SK-N-SH treated with all-trans-retinoic acid at 6 μM for 48 hours (cell line): Measurements from ENCODE around the gene COQ6.

Source experiments
- PATZ1 ChIP-seq: fragments of 250-450 bp; sonication (Bioruptor Pico); IDR thresholded peaks from 2 replicates; pipeline ENCODE4 v1.8.0; 2020; ENCODE audit warnings: mild to moderate bottlenecking, moderate library complexity, borderline replicate concordance
- RARB ChIP-seq: fragments of 250-450 bp; sonication (Bioruptor Pico); IDR thresholded peaks from 2 replicates; pipeline ENCODE4 v1.8.0; 2021; ENCODE audit warnings: mild to moderate bottlenecking, moderate library complexity
- ZFP3 ChIP-seq: fragments of 250-450 bp; sonication (Bioruptor Pico); IDR thresholded peaks from 2 replicates; pipeline ENCODE4 v1.5.0; 2020; ENCODE audit warnings: mild to moderate bottlenecking, moderate library complexity
- ZFP30 ChIP-seq: fragments of 450-650 bp; formaldehyde crosslinking; IDR thresholded peaks from 2 replicates; pipeline ENCODE4 v1.5.0; 2022; ENCODE audit warnings: mild to moderate bottlenecking, moderate library complexity
- TF ChIP-seq, protein P1 (sequence below): fragments of 250-450 bp; sonication (Bioruptor Pico); IDR thresholded peaks from 2 replicates; pipeline ENCODE4 v1.5.1; 2021; ENCODE audit warnings: mild to moderate bottlenecking, moderate library complexity

GRCh38 chr14:73991092-73991491, 41.0 kb downstream of the COQ6 start:
- TF ChIP-seq ZFP30 (CRISPR knock-in tag) = no peak
- no peak for TF ChIP-seq ZFP3
- no peak for TF ChIP-seq PATZ1
- no peak for TF ChIP-seq RARB (CRISPR knock-in tag)
- TF ChIP-seq, protein P1, sequence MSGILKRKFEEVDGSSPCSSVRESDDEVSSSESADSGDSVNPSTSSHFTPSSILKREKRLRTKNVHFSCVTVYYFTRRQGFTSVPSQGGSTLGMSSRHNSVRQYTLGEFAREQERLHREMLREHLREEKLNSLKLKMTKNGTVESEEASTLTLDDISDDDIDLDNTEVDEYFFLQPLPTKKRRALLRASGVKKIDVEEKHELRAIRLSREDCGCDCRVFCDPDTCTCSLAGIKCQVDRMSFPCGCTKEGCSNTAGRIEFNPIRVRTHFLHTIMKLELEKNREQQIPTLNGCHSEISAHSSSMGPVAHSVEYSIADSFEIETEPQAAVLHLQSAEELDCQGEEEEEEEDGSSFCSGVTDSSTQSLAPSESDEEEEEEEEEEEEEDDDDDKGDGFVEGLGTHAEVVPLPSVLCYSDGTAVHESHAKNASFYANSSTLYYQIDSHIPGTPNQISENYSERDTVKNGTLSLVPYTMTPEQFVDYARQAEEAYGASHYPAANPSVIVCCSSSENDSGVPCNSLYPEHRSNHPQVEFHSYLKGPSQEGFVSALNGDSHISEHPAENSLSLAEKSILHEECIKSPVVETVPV (CRISPR knock-in tag) = no peak
